HG02885 (cell line): ENCODE measurements around the gene SEMA6B.

Experiments used
- ATAC-seq: cut with Tn5 transposase; IDR thresholded peaks from one replicate; pipeline ENCODE4 v1.9.1; 2021; ENCODE audit warnings: mild to moderate bottlenecking; ENCODE audit not compliant: unreplicated experiment, poor library complexity

SEMA6B gene

GRCh38 chr19:4498694-4499093 is 60.8 kb downstream of the SEMA6B start:
- ATAC-seq: no peak

GRCh38 chr19:4497770-4498389 is 61.6 kb downstream of the SEMA6B start:
- no peak for ATAC-seq

- no peak for ATAC-seq
These were observed 63.2 kb downstream of the SEMA6B start for GRCh38 chr19:4496304-4496703.

GRCh38 chr19:4495471-4495870 is 64.0 kb downstream of the SEMA6B start:
- ATAC-seq: no peak

GRCh38 chr19:4494691-4495064 is 64.8 kb downstream of the SEMA6B start:
- no peak for ATAC-seq

GRCh38 chr19:4493929-4494690 is 65.4 kb downstream of the SEMA6B start:
- no peak for ATAC-seq

- ATAC-seq: no peak
These were observed 66.2 kb downstream of the SEMA6B start for GRCh38 chr19:4493104-4493928.
